Measurements from ENCODE around the gene CTNNA1.

The CTNNA1 gene

GRCh38 chr5:138981131-138981530 is 227.9 kb downstream of the CTNNA1 start:
- Histone ChIP-seq H3K27ac (ENCODE audit: low read length) (no peak overlapping the region), H3K9ac (ENCODE audit: low read length in 2 of 2) (no peak overlapping the region), H3K27me3 (ENCODE audit: control insufficient read depth in 1 of 2, insufficient read depth in 2 of 2, low read length in 2 of 2) (no peaks in the 10 kb centered on the region), H3K4me3 (ENCODE audit: low read length in 2 of 2) (no peak overlapping the region), H3K4me1 (ENCODE audit: control insufficient read depth, insufficient read depth, low read length) (peaks cover 16% of the 10 kb centered on the region), H3K9me3 (ENCODE audit: control insufficient read depth in 2 of 2, low read length in 2 of 2) (no peaks in the 10 kb centered on the region), H3K36me3 (ENCODE audit: control insufficient read depth in 2 of 2, insufficient read depth in 2 of 2, low read length in 2 of 2) (peaks cover 0 to 2% of the 10 kb centered on the region in 2 donors)

- H3K36me3 ChIP-seq (ENCODE audit: control insufficient read depth in 2 of 2, insufficient read depth in 2 of 2, low read length in 2 of 2), result peaks cover 0 to 2% of the 10 kb centered on the region in 2 donors
- no peaks in the 10 kb centered on the region for H3K27me3 ChIP-seq (ENCODE audit: control insufficient read depth in 1 of 2, insufficient read depth in 2 of 2, low read length in 2 of 2)
- H3K9me3 ChIP-seq (ENCODE audit: control insufficient read depth in 2 of 2, low read length in 2 of 2), result no peaks in the 10 kb centered on the region
- no peak overlapping the region for H3K27ac ChIP-seq (ENCODE audit: low read length)
- peaks cover 16% of the 10 kb centered on the region for H3K4me1 ChIP-seq (ENCODE audit: control insufficient read depth, insufficient read depth, low read length)
- H3K4me3 ChIP-seq (ENCODE audit: low read length in 2 of 2), result no peak overlapping the region
- no peak overlapping the region for H3K9ac ChIP-seq (ENCODE audit: low read length in 2 of 2)
These were observed 228.4 kb downstream of the CTNNA1 start for GRCh38 chr5:138981586-138981985.

- Histone ChIP-seq H3K27me3 (ENCODE audit: control insufficient read depth in 1 of 2, insufficient read depth in 2 of 2, low read length in 2 of 2) (no peaks in the 10 kb centered on the region), H3K4me1 (ENCODE audit: control insufficient read depth, insufficient read depth, low read length) (peaks cover 16% of the 10 kb centered on the region), H3K27ac (ENCODE audit: low read length) (no peak overlapping the region), H3K9ac (ENCODE audit: low read length in 2 of 2) (no peak overlapping the region), H3K36me3 (ENCODE audit: control insufficient read depth in 2 of 2, insufficient read depth in 2 of 2, low read length in 2 of 2) (peaks cover 0 to 2% of the 10 kb centered on the region in 2 donors), H3K4me3 (ENCODE audit: low read length in 2 of 2) (no peak overlapping the region), H3K9me3 (ENCODE audit: control insufficient read depth in 2 of 2, low read length in 2 of 2) (no peaks in the 10 kb centered on the region)
These were observed 230.8 kb downstream of the CTNNA1 start for GRCh38 chr5:138983984-138984383.

Measured in stomach smooth muscle (tissue), 2 donors.